Body of pancreas (tissue), 4 donors: ENCODE data around the gene MTPN. TPM values are rescaled to one million over a fixed set of nuclear protein-coding genes. Genes with fewer than 3 reads are reported as not detected.

Source experiments
- ATAC-seq: fragments of 150-250 bp; one replicate; pipeline ENCODE4 v1.9.1; 2016
- DNase-seq, 4 donors: peaks; one replicate each; pipeline ENCODE4 v3.0.0-alpha.2; 2019
- H3K27ac ChIP-seq, 4 donors: fragments of 200-600 bp; sonication (generic); 1 replicate in 3 of 4; 2 replicates in 1 of 4; pipeline versions ENCODE4 v1.5.1 to v1.6.1; 2016 to 2019; ENCODE audit warnings: mild to moderate bottlenecking in 1 of 4, mixed read lengths in 1 of 4, moderate library complexity in 1 of 4
- H3K27me3 ChIP-seq, 2 donors: fragments of 200-600 bp; sonication (generic); one replicate each; pipeline ENCODE4 v1.6.0; 2016; ENCODE audit warnings: mild to moderate bottlenecking in 1 of 2
- H3K36me3 ChIP-seq, 2 donors: fragments of 200-600 bp; sonication (generic); replicated peaks in 1 of 2; 2 replicates each; pipeline ENCODE4 v1.5.1; 2016; ENCODE audit warnings: low read depth in 2 of 2; ENCODE audit not compliant: insufficient read depth in 1 of 2
- H3K4me1 ChIP-seq: fragments of 200-600 bp; sonication (generic); one replicate; pipeline ENCODE4 v1.6.0; 2016
- H3K4me3 ChIP-seq, 2 donors: fragments of 200-600 bp; sonication (generic); 1 replicate in 1 of 2; 2 replicates in 1 of 2; pipeline ENCODE4 v1.5.1; 2016 to 2019
- H3K9me3 ChIP-seq, 3 donors: fragments of 200-600 bp; sonication (generic); 1 replicate in 2 of 3; 2 replicates in 1 of 3; pipeline ENCODE4 v1.5.1; 2016
- CTCF ChIP-seq, 7 experiments: fragments of 450-650 bp in 4 of 7; fragments of 200-600 bp in 3 of 7; sonication (generic) in 3 of 7; IDR thresholded peaks; one replicate each; pipeline ENCODE4 v1.5.1; 2016 to 2019; ENCODE audit warnings: antibody characterized with exemption in 7 of 7
- POLR2A ChIP-seq, 3 donors: fragments of 450-650 bp; IDR thresholded peaks; one replicate each; pipeline ENCODE4 v1.6.1; 2016; ENCODE audit warnings: antibody characterized with exemption in 3 of 3, mild to moderate bottlenecking in 2 of 3
- WGBS, 2 donors: methylation state at CpG; one replicate each; pipeline ENCODE4 v1.1.5; 2017; 5-methylcytosine and 5-hydroxymethylcytosine counted together
- intact Hi-C: fragments of 100-400 bp; cut with DNase I; formaldehyde crosslinking; loops from one replicate; pipeline ENCODE4 v1.15.1; 2023
- total RNA-seq, 2 donors: library from RNA; depleted of rRNA; stranded (reverse); fragments of >200 nt; gene quantifications; one replicate each; pipeline ENCODE4 v1.1.0, GENCODE V29; 2016

Gene MTPN
- total RNA-seq, 2 donors from 2014 or later: 23.1 to 25.1 TPM

DNA sequence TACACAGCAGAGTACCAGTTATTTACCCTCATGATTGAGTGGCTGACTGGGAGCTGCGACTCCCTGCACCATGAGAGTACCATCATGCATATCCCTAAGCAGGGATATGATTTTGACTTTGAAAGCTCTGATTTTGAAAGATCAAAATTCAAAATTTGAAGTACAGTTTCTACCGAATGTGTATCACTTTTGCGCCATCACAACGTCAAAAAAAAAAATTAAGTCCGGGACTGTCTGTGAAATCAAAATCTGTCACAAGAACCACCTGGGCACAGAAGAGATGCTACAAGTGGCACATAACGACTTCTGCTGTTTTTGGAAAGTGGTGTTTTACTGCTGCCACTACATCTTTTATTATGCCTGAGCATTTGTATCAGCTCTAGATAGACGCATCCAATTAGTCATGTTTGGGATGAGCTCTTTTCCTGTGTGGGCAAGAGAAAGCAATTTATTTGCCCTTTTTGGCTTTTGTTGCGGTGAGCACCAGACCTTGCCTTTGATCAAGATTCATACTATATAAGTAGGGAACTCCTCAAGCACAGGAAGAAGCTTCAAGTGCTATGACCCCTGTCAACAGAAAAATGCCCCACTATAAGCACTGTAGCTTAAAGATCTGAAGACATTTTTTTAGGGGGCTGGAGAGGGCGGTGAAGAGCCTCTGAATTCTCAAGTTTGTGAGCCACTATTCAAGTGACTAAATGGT lies 10.7 kb downstream of the MTPN start:
- DNase-seq: no peak
- 85 to 94% methylated on average over 9 of the region's 9 CpGs for whole genome bisulfite sequencing, 2 donors
- Histone ChIP-seq H3K4me1 (peaks cover 18% of the 10 kb centered on the region), H3K27me3 (no peaks in the 10 kb centered on the region), H3K9me3 (no peaks in the 10 kb centered on the region), H3K27ac (no peak overlapping the region), H3K4me3 (no peak overlapping the region), H3K36me3 (no peaks in the 10 kb centered on the region)
- no peak for ATAC-seq
- intact Hi-C loops: no loop called here
- TF ChIP-seq CTCF (IDR thresholded peaks at IDR 0.05) (no peak), POLR2A (IDR thresholded peaks at IDR 0.05) (no peak)

DNA sequence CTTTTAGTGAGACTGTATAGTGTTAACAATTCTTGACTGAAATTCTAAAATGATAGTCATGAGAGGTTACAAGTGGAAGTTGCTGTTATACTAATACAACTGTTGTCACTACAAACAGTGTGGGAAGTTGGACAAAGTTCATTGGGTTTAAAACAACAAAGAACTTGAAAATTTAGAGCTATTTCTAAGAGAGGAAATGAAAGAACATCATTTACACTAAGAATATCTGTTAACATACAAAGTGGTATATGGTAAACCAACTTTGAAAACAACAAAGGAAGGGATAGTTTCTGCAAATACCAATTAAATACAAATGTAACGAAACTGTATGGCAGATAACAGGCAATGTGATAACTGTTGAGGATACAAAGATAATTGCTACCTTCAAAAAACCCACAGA lies 11.6 kb downstream of the MTPN start:
- H3K27me3 ChIP-seq: no peaks in the 10 kb centered on the region
- 55 to 77% methylated on average over 1 of the region's 1 CpG for WGBS, 2 donors
- DNase-seq (no peak), ATAC-seq (no peak)
- no peak for TF ChIP-seq POLR2A (IDR thresholded peaks at IDR 0.05)
- TF ChIP-seq CTCF (IDR thresholded peaks at IDR 0.05): no peak
- H3K27ac ChIP-seq: no peak overlapping the region
- intact Hi-C loops: no loop called here
- H3K36me3 ChIP-seq: no peaks in the 10 kb centered on the region
- no peak overlapping the region for H3K4me3 ChIP-seq
- H3K4me1 ChIP-seq: peaks cover 27% of the 10 kb centered on the region
- H3K9me3 ChIP-seq: no peaks in the 10 kb centered on the region

GRCh38 chr7:135964791-135965190 lies 12.4 kb downstream of the MTPN start:
- DNase-seq: no peak
- H3K36me3 ChIP-seq: no peaks in the 10 kb centered on the region
- H3K4me1 ChIP-seq: peaks cover 32% of the 10 kb centered on the region
- H3K9me3 ChIP-seq: no peaks in the 10 kb centered on the region
- no peak overlapping the region for H3K27ac ChIP-seq
- no peak for ATAC-seq
- no peak overlapping the region for H3K4me3 ChIP-seq
- WGBS, 2 donors: 87 to 96% methylated on average over 1 of the region's 1 CpG
- intact Hi-C loops: no loop called here
- no peak for TF ChIP-seq CTCF (IDR thresholded peaks at IDR 0.05)
- TF ChIP-seq POLR2A (IDR thresholded peaks at IDR 0.05): no peak
- no peaks in the 10 kb centered on the region for H3K27me3 ChIP-seq

GRCh38 chr7:135964274-135964673 lies 12.9 kb downstream of the MTPN start:
- ATAC-seq (no peak), DNase-seq (no peak)
- intact Hi-C loops: no loop called here
- Histone ChIP-seq H3K27me3 (no peaks in the 10 kb centered on the region), H3K9me3 (no peaks in the 10 kb centered on the region), H3K36me3 (no peaks in the 10 kb centered on the region), H3K27ac (no peak overlapping the region), H3K4me3 (no peak overlapping the region), H3K4me1 (peaks cover 32% of the 10 kb centered on the region)
- TF ChIP-seq CTCF (IDR thresholded peaks at IDR 0.05): no peak
- no peak for TF ChIP-seq POLR2A (IDR thresholded peaks at IDR 0.05)
- WGBS, 2 donors: 46 to 60% methylated on average over 2 of the region's 2 CpGs

- no peak for ATAC-seq
- TF ChIP-seq CTCF (IDR thresholded peaks at IDR 0.05): no peak
- no peak for TF ChIP-seq POLR2A (IDR thresholded peaks at IDR 0.05)
- intact Hi-C loops: no loop called here
- no peaks in the 10 kb centered on the region for H3K36me3 ChIP-seq
- H3K9me3 ChIP-seq: no peaks in the 10 kb centered on the region
- 83 to 88% methylated on average over 4 of the region's 4 CpGs for WGBS, 2 donors
- DNase-seq: no peak
- H3K27ac ChIP-seq: no peak overlapping the region
- peaks cover 32% of the 10 kb centered on the region for H3K4me1 ChIP-seq
- no peaks in the 10 kb centered on the region for H3K27me3 ChIP-seq
- no peak overlapping the region for H3K4me3 ChIP-seq
These were observed 14.4 kb downstream of the MTPN start for GRCh38 chr7:135962802-135963201.
